Measurements from ENCODE around the gene SGMS2.

SGMS2 gene

DNA sequence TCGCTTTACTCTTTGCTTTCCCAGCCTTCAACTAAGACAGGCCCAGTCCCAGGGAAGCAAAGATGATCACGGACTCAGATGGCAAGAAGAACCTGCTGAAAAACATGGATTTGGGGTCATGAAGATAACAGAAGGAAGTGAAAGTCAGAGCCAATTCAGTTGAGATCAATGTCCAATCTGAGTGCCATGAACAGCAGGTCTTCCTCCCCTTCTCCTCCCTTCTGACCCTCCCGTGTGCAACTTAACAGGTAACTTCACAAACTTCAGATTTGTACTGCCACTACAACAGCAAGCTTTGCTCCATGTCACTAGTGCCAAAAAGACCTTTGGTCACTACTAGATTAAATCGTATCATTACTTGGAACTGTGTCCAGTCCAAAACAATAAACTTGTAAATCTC is 15.5 kb upstream of the SGMS2 start:
- Histone ChIP-seq H3K4me2 (ENCODE audit: low read depth, low read length) (no peak overlapping the region), H3K9me3 (replicated peaks; ENCODE audit: insufficient read depth, low read length) (no peaks in the 10 kb centered on the region), H4K20me1 (ENCODE audit: insufficient read depth, low read length) (no peaks in the 10 kb centered on the region), H3K27me3 (replicated peaks; ENCODE audit: insufficient read depth, low read length) (no peaks in the 10 kb centered on the region), H3K79me2 (ENCODE audit: low read length) (no peaks in the 10 kb centered on the region), H3K9ac (ENCODE audit: low read length) (no peak overlapping the region), H3K27ac (ENCODE audit: low read length) (no peak overlapping the region), H3K4me1 (ENCODE audit: low read length) (peaks cover 9% of the 10 kb centered on the region), H3K4me3 (ENCODE audit: low read length) (no peak overlapping the region), H2AFZ (ENCODE audit: low read length) (no peak overlapping the region), H3K36me3 (replicated peaks; ENCODE audit: insufficient read depth, low read length) (no peaks in the 10 kb centered on the region), H3F3A (ENCODE audit: insufficient read depth, low read length) (no peaks in the 10 kb centered on the region), H3K9me2 (replicated peaks; ENCODE audit: insufficient read depth, low read length) (no peaks in the 10 kb centered on the region)
- no peak for DNase-seq
- no peak for TF ChIP-seq EZH2 (optimal IDR thresholded peaks at IDR 0.05; ENCODE audit: low read depth, low read length)
- no peak for TF ChIP-seq CTCF (IDR thresholded peaks at IDR 0.05; ENCODE audit: low read length)
- TF ChIP-seq EZH2phosphoT487 (IDR thresholded peaks at IDR 0.05; ENCODE audit: low read length): no peak

DNA sequence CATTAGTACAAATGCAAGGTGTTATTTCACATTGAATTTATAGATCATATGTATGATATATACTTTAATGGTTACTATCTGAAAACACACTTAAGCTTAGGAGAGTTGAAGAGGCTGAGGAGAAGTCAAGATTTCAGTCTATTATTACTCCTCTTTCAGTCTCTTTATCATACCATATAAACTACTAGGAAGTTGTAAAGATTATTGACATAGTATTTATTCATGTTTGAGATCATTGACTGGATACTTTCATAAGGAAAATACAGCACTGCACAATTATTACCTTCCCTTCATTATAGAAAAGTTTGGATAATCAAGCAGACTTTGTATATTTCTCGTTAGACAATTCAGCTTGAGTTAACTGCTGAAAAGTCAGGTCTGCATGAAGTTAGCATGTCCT is 10.0 kb upstream of the SGMS2 start:
- Histone ChIP-seq H3K36me3 (replicated peaks; ENCODE audit: insufficient read depth, low read length) (no peaks in the 10 kb centered on the region), H3K4me3 (ENCODE audit: low read length) (no peak overlapping the region), H3K79me2 (ENCODE audit: low read length) (no peaks in the 10 kb centered on the region), H3K9ac (ENCODE audit: low read length) (no peak overlapping the region), H3K4me1 (ENCODE audit: low read length) (peaks cover 26% of the 10 kb centered on the region), H4K20me1 (ENCODE audit: insufficient read depth, low read length) (no peaks in the 10 kb centered on the region), H3K27ac (ENCODE audit: low read length) (no peak overlapping the region), H3K27me3 (replicated peaks; ENCODE audit: insufficient read depth, low read length) (no peaks in the 10 kb centered on the region), H3K9me3 (replicated peaks; ENCODE audit: insufficient read depth, low read length) (no peaks in the 10 kb centered on the region), H3F3A (ENCODE audit: insufficient read depth, low read length) (0 out of 2 replicates have a peak, but pooled peaks cover 4% of the 10 kb centered on the region), H2AFZ (ENCODE audit: low read length) (no peak overlapping the region), H3K9me2 (replicated peaks; ENCODE audit: insufficient read depth, low read length) (no peaks in the 10 kb centered on the region), H3K4me2 (ENCODE audit: low read depth, low read length) (no peak overlapping the region)
- TF ChIP-seq EZH2 (optimal IDR thresholded peaks at IDR 0.05; ENCODE audit: low read depth, low read length) (no peak), EZH2phosphoT487 (IDR thresholded peaks at IDR 0.05; ENCODE audit: low read length) (no peak), CTCF (IDR thresholded peaks at IDR 0.05; ENCODE audit: low read length) (no peak)
- no peak for DNase-seq

GRCh38 chr4:107815158-107815557 is 9.6 kb upstream of the SGMS2 start:
- Histone ChIP-seq H3K9me3 (replicated peaks; ENCODE audit: insufficient read depth, low read length) (no peaks in the 10 kb centered on the region), H3K9me2 (replicated peaks; ENCODE audit: insufficient read depth, low read length) (no peaks in the 10 kb centered on the region), H4K20me1 (ENCODE audit: insufficient read depth, low read length) (no peaks in the 10 kb centered on the region), H2AFZ (ENCODE audit: low read length) (no peak overlapping the region), H3K27ac (ENCODE audit: low read length) (no peak overlapping the region), H3K9ac (ENCODE audit: low read length) (no peak overlapping the region), H3F3A (ENCODE audit: insufficient read depth, low read length) (0 out of 2 replicates have a peak, but pooled peaks cover 4% of the 10 kb centered on the region), H3K36me3 (replicated peaks; ENCODE audit: insufficient read depth, low read length) (no peaks in the 10 kb centered on the region), H3K4me1 (ENCODE audit: low read length) (peaks cover 26% of the 10 kb centered on the region), H3K27me3 (replicated peaks; ENCODE audit: insufficient read depth, low read length) (no peaks in the 10 kb centered on the region), H3K4me3 (ENCODE audit: low read length) (no peak overlapping the region), H3K79me2 (ENCODE audit: low read length) (no peaks in the 10 kb centered on the region), H3K4me2 (ENCODE audit: low read depth, low read length) (no peak overlapping the region)
- no peak for DNase-seq
- TF ChIP-seq CTCF (IDR thresholded peaks at IDR 0.05; ENCODE audit: low read length) (no peak), EZH2phosphoT487 (IDR thresholded peaks at IDR 0.05; ENCODE audit: low read length) (no peak), EZH2 (optimal IDR thresholded peaks at IDR 0.05; ENCODE audit: low read depth, low read length) (no peak)
